Stomach (tissue), 9 donors: ENCODE measurements around the gene CIB1. TPM values are rescaled to one million over a fixed set of nuclear protein-coding genes. Genes with fewer than 3 reads are reported as not detected.

Source experiments
- DNase-seq, 2 donors: peaks; one replicate each; pipeline versions ENCODE4 v3.0.0 to v3.0.0-alpha.2; 2013 to 2019
- H3K27ac ChIP-seq, 5 donors: fragments of 200-600 bp in 4 of 5; sonication (generic) in 4 of 5; one replicate each; pipeline ENCODE4 v1.5.1; 2013 to 2019; ENCODE audit warnings: mild to moderate bottlenecking in 1 of 5, moderate library complexity in 1 of 5
- H3K27me3 ChIP-seq, 3 donors: fragments of 200-600 bp; sonication (generic); one replicate each; pipeline ENCODE4 v1.5.1; 2017 to 2019; ENCODE audit warnings: mixed run types in 1 of 3
- H3K36me3 ChIP-seq, 4 donors: fragments of 200-600 bp; sonication (generic); 1 replicate in 3 of 4; 2 replicates in 1 of 4; pipeline ENCODE4 v1.5.1; 2016 to 2019
- H3K4me1 ChIP-seq, 4 donors: fragments of 200-600 bp; sonication (generic); one replicate each; pipeline ENCODE4 v1.5.1; 2016 to 2019
- H3K4me3 ChIP-seq, 4 donors: fragments of 200-600 bp; sonication (generic) in 3 of 4; one replicate each; pipeline ENCODE4 v1.5.1; 2016 to 2019; ENCODE audit warnings: mild to moderate bottlenecking in 1 of 4
- H3K9me3 ChIP-seq, 4 donors: fragments of 200-600 bp; sonication (generic); one replicate each; pipeline ENCODE4 v1.5.1; 2016 to 2019
- EP300 ChIP-seq: sonication (generic); formaldehyde crosslinking; IDR thresholded peaks from one replicate; pipeline ENCODE4 v1.6.1; 2017; ENCODE audit warnings: antibody characterized with exemption
- POLR2A ChIP-seq, 4 donors: fragments of 450-650 bp; IDR thresholded peaks; one replicate each; pipeline ENCODE4 v1.6.1; 2016; ENCODE audit warnings: antibody characterized with exemption in 4 of 4, control low read depth in 2 of 4, mild to moderate bottlenecking in 1 of 4, moderate library complexity in 1 of 4
- POLR2AphosphoS5 ChIP-seq, 3 donors: sonication (generic); formaldehyde crosslinking; IDR thresholded peaks; one replicate each; pipeline ENCODE4 v1.6.1; 2016; ENCODE audit warnings: antibody characterized with exemption in 3 of 3
- WGBS, 5 donors: extraction: QIAGEN DNeasy Blood & Tissue Kit in 3 of 5; methylation state at CpG; one replicate each; pipeline versions ENCODE4 v1.1.5 to v1.1.7; 2013 to 2018; 5-methylcytosine and 5-hydroxymethylcytosine counted together
- intact Hi-C: fragments of 100-400 bp; cut with DNase I; formaldehyde crosslinking; loops from one replicate; pipeline ENCODE4 v1.15.1; 2023; ENCODE audit warnings: low total_unique reads
- polyA plus RNA-seq, 3 donors: library from polyadenylated mRNA; stranded (reverse); fragments of 200-250 nt; gene quantifications; one replicate each; pipeline ENCODE4 v1.2.3, GENCODE V29; 2013
- total RNA-seq, 5 donors: library from RNA; depleted of rRNA; stranded (reverse); fragments of >200 nt; gene quantifications; one replicate each; pipeline versions ENCODE4 v1.1.0 to v1.2.3, GENCODE V29; 2014 to 2016
- TF ChIP-seq, protein P1 (sequence below), 7 experiments: fragments of 450-650 bp in 4 of 7; fragments of 200-600 bp in 3 of 7; sonication (generic) in 3 of 7; IDR thresholded peaks; one replicate each; pipeline ENCODE4 v1.5.1; 2016 to 2019; ENCODE audit warnings: antibody characterized with exemption in 7 of 7, control low read depth in 2 of 7, mild to moderate bottlenecking in 1 of 7
- donor health status: healthy with polysubstance abuse.
- donor health status: Bipolar disorder and iron deficiency.
- donor health status: healthy.

Gene CIB1
- total and polyA plus RNA-seq, 8 donors: 27.4 to 206 (median 95.5) TPM

DNA sequence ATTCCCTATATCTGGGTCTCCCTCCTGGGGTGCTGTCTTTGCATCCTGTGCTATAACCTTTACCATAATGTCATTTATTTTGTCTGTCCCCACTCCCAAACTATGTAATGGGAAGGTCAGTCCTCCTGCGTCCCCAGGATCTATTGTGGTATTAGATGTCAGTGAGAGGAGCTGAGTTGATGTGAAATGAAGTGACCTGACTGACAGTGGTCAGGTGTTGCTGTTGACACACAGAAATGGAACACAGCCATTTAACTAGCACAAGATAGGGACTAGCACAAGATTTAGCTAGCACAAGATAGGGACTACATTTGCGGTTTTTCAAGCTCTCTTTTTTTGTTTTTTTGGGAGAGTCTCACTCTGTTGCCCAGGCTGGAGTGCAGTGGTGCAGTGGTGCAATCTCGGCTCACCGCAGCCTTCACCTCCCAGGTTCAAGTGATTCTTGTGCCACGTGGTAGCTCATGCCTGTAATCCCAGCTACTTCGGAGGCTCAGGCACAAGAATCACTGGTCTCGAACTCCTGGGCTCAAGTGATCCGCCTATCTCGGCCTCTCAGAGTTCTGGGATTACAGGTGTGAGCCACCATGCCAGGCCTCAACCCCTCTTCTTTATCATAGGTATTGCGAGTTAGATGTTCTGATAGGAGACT lies 36.9 kb upstream of the CIB1 start:
- H3K27me3 ChIP-seq: no peaks in the 10 kb centered on the region
- TF ChIP-seq POLR2AphosphoS5 (IDR thresholded peaks at IDR 0.05) (no peak), POLR2A (IDR thresholded peaks at IDR 0.05) (no peak), EP300 (no peak)
- TF ChIP-seq, protein P1, sequence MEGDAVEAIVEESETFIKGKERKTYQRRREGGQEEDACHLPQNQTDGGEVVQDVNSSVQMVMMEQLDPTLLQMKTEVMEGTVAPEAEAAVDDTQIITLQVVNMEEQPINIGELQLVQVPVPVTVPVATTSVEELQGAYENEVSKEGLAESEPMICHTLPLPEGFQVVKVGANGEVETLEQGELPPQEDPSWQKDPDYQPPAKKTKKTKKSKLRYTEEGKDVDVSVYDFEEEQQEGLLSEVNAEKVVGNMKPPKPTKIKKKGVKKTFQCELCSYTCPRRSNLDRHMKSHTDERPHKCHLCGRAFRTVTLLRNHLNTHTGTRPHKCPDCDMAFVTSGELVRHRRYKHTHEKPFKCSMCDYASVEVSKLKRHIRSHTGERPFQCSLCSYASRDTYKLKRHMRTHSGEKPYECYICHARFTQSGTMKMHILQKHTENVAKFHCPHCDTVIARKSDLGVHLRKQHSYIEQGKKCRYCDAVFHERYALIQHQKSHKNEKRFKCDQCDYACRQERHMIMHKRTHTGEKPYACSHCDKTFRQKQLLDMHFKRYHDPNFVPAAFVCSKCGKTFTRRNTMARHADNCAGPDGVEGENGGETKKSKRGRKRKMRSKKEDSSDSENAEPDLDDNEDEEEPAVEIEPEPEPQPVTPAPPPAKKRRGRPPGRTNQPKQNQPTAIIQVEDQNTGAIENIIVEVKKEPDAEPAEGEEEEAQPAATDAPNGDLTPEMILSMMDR (IDR thresholded peaks at IDR 0.05): no peak
- 84 to 96% (median 89%) methylated on average over 10 of the region's 10 CpGs for WGBS, 5 donors
- H3K27ac ChIP-seq: no peak overlapping the region
- intact Hi-C loops: no loop called here
- DNase-seq: no peak
- H3K4me3 ChIP-seq: no peak overlapping the region
- no peaks in the 10 kb centered on the region for H3K9me3 ChIP-seq
- H3K36me3 ChIP-seq: peaks cover 24 to 69% (median 65%) of the 10 kb centered on the region in 4 donors
- peaks cover 20 to 64% (median 43%) of the 10 kb centered on the region in 4 donors for H3K4me1 ChIP-seq

DNA sequence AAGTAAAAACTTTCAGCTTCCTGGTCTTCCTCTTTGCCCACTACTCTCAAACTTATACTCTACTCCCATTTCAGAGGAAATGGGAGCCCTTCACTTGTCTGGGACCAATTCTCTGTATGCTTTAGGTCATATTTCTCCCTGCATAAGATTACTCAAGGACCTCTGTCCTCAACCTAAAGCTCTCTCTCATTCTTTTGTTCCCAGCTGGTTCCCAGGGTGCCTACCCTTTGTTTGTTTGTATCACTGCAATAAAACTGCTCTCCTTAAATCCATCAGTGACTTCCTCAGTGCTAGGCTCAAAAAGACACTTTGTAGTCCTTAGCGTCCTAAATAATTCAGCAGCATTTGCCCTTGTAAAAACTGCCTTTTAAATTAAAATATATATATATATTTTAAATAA lies 34.7 kb upstream of the CIB1 start:
- WGBS, 5 donors: 57 to 86% (median 62%) methylated on average over 1 of the region's 1 CpG
- Histone ChIP-seq H3K27me3 (no peaks in the 10 kb centered on the region), H3K4me3 (peak overlapping the region in 2 of 4 donors; percentile 63 to 76), H3K27ac (no peak overlapping the region), H3K4me1 (peaks cover 26 to 72% (median 53%) of the 10 kb centered on the region in 4 donors), H3K36me3 (peaks cover 19 to 49% (median 46%) of the 10 kb centered on the region in 4 donors), H3K9me3 (no peaks in the 10 kb centered on the region)
- intact Hi-C loops: no loop called here
- no peak for DNase-seq
- TF ChIP-seq EP300 (no peak), POLR2AphosphoS5 (IDR thresholded peaks at IDR 0.05) (no peak), POLR2A (IDR thresholded peaks at IDR 0.05) (no peak)
- TF ChIP-seq, protein P1 (IDR thresholded peaks at IDR 0.05): no peak

DNA sequence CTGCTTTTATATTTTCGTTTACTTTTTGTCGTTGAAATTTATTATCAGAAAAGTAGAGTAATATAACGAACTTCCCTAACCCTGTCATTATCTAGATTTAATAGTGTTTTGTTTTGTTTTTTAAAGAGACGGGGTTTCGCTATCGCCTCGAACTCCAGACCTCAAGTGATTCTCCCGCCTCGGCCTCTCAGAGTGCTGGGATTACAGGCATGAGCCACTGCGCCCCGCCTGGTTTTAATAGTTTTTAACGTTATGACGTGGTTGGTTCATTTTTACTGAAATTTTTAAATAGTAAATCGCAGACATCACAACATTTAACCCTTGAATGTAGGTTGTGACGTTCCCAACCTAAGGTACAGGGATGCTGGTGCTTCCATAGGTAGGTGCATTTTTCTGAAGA lies 32.7 kb upstream of the CIB1 start:
- Histone ChIP-seq H3K9me3 (no peaks in the 10 kb centered on the region), H3K27me3 (no peaks in the 10 kb centered on the region), H3K4me3 (peak overlapping the region; percentile 59 to 76 (median 66)), H3K27ac (peak overlapping the region; percentile 90 to 99 (median 96)), H3K36me3 (peaks cover 6 to 30% (median 26%) of the 10 kb centered on the region in 4 donors), H3K4me1 (peaks cover 26 to 60% (median 46%) of the 10 kb centered on the region in 4 donors)
- DNase-seq: peak; percentile 23 to 28
- WGBS, 5 donors: 5 to 10% (median 6%) methylated on average over 15 of the region's 15 CpGs
- TF ChIP-seq POLR2A (IDR thresholded peaks at IDR 0.05) (no peak), EP300 (no peak), POLR2AphosphoS5 (IDR thresholded peaks at IDR 0.05) (no peak)
- TF ChIP-seq, protein P1 (IDR thresholded peaks at IDR 0.05): no peak
- intact Hi-C loops: no loop called here

DNA sequence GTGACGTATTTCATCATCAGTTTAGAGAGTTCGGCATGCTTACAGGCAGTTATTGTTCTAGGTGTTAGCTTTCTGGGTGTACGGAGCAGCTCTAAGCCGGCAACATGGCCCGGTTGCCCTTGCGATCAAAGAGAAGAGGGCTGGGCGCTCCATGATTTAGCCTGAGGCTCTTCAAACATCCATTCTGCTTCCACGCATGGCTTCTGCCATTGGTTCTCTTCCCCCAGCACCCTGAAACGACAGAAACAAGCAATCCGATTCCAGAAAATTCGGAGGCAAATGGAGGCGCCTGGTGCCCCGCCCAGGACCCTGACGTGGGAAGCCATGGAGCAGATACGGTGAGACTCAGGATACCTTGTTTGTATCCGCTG lies 32.3 kb upstream of the CIB1 start:
- peak overlapping the region; percentile 59 to 76 (median 66) for H3K4me3 ChIP-seq
- peaks cover 26 to 56% (median 45%) of the 10 kb centered on the region in 4 donors for H3K4me1 ChIP-seq
- peak; percentile 28 to 71 for DNase-seq
- no peak for TF ChIP-seq POLR2AphosphoS5 (IDR thresholded peaks at IDR 0.05)
- no peak for TF ChIP-seq POLR2A (IDR thresholded peaks at IDR 0.05)
- TF ChIP-seq, protein P1 (IDR thresholded peaks at IDR 0.05): no peak
- no peak for TF ChIP-seq EP300
- peaks cover 2 to 25% (median 22%) of the 10 kb centered on the region in 4 donors for H3K36me3 ChIP-seq
- no peaks in the 10 kb centered on the region for H3K9me3 ChIP-seq
- H3K27me3 ChIP-seq: no peaks in the 10 kb centered on the region
- peak overlapping the region; percentile 90 to 99 (median 96) for H3K27ac ChIP-seq
- WGBS, 5 donors: 0 to 1% (median 0%) methylated on average over 15 to 16 of the region's 16 CpGs
- intact Hi-C loops: no loop called here
